Suprapubic skin (tissue), 4 donors: ENCODE data around the gene MAGED1. TPM values are rescaled to one million over a fixed set of nuclear protein-coding genes. Genes with fewer than 3 reads are reported as not detected.

ENCODE experiments used
- DNase-seq, 2 donors: peaks; one replicate each; pipeline ENCODE4 v3.0.0-alpha.2; 2019; ENCODE audit warnings: low spot score in 2 of 2
- H3K27ac ChIP-seq: fragments of 200-600 bp; sonication (generic); one replicate; pipeline ENCODE4 v1.5.1; 2019
- H3K27me3 ChIP-seq: fragments of 200-600 bp; sonication (generic); one replicate; pipeline ENCODE4 v1.5.1; 2019
- H3K36me3 ChIP-seq: fragments of 200-600 bp; sonication (generic); one replicate; pipeline ENCODE4 v1.5.1; 2019
- H3K4me1 ChIP-seq: fragments of 200-600 bp; sonication (generic); one replicate; pipeline ENCODE4 v1.5.1; 2019
- H3K4me3 ChIP-seq: fragments of 200-600 bp; sonication (generic); one replicate; pipeline ENCODE4 v1.5.1; 2019; ENCODE audit warnings: mild to moderate bottlenecking
- H3K9me3 ChIP-seq: fragments of 200-600 bp; sonication (generic); one replicate; pipeline ENCODE4 v1.5.1; 2019
- CTCF ChIP-seq, 2 donors: fragments of 200-600 bp in 1 of 2; fragments of 450-650 bp in 1 of 2; sonication (generic) in 1 of 2; IDR thresholded peaks; one replicate each; pipeline ENCODE4 v1.5.1; 2016 to 2019; ENCODE audit warnings: antibody characterized with exemption in 2 of 2, mild to moderate bottlenecking in 1 of 2, moderate library complexity in 1 of 2
- EP300 ChIP-seq: sonication (generic); formaldehyde crosslinking; IDR thresholded peaks from one replicate; pipeline ENCODE4 v1.6.1; 2017; ENCODE audit warnings: antibody characterized with exemption
- POLR2A ChIP-seq, 2 donors: fragments of 450-650 bp; IDR thresholded peaks; one replicate each; pipeline ENCODE4 v1.6.1; 2017; ENCODE audit warnings: antibody characterized with exemption in 2 of 2, mild to moderate bottlenecking in 2 of 2, moderate library complexity in 2 of 2
- POLR2AphosphoS5 ChIP-seq, 3 donors: sonication (generic); formaldehyde crosslinking; IDR thresholded peaks; one replicate each; pipeline ENCODE4 v1.6.1; 2017; ENCODE audit warnings: antibody characterized with exemption in 3 of 3
- WGBS: methylation state at CpG from one replicate; pipeline ENCODE4 v1.1.5; 2018; 5-methylcytosine and 5-hydroxymethylcytosine counted together
- total RNA-seq, 4 donors: library from RNA; depleted of rRNA; stranded (reverse); fragments of >200 nt; gene quantifications; one replicate each; pipeline ENCODE4 v1.1.0, GENCODE V29; 2016

Gene MAGED1
- total RNA-seq, 4 donors from 2014 or later, result 35.0 to 44.1 (median 39.1) TPM

GRCh38 chrX:51862920-51863319 lies 30.5 kb upstream of the MAGED1 start:
- no peaks in the 10 kb centered on the region for H3K27me3 ChIP-seq
- H3K4me3 ChIP-seq, result no peak overlapping the region
- H3K27ac ChIP-seq, result no peak overlapping the region
- DNase-seq, result no peak
- WGBS, result 93% methylated on average over 1 of the region's 1 CpG
- TF ChIP-seq CTCF (IDR thresholded peaks at IDR 0.05) (no peak), POLR2AphosphoS5 (IDR thresholded peaks at IDR 0.05) (no peak), EP300 (no peak), POLR2A (IDR thresholded peaks at IDR 0.05) (no peak)
- H3K9me3 ChIP-seq, result no peaks in the 10 kb centered on the region
- no peaks in the 10 kb centered on the region for H3K4me1 ChIP-seq
- no peaks in the 10 kb centered on the region for H3K36me3 ChIP-seq

- H3K9me3 ChIP-seq, result no peaks in the 10 kb centered on the region
- whole genome bisulfite sequencing, result 67% methylated on average over 3 of the region's 3 CpGs
- no peak for DNase-seq
- TF ChIP-seq POLR2A (IDR thresholded peaks at IDR 0.05) (no peak), POLR2AphosphoS5 (IDR thresholded peaks at IDR 0.05) (no peak), EP300 (no peak), CTCF (IDR thresholded peaks at IDR 0.05) (no peak)
- H3K4me3 ChIP-seq, result no peak overlapping the region
- H3K4me1 ChIP-seq, result no peaks in the 10 kb centered on the region
- no peaks in the 10 kb centered on the region for H3K27me3 ChIP-seq
- H3K36me3 ChIP-seq, result no peaks in the 10 kb centered on the region
- no peak overlapping the region for H3K27ac ChIP-seq
Measured at GRCh38 chrX:51866210-51866609, 27.2 kb upstream of the MAGED1 start.

GRCh38 chrX:51867626-51868025 lies 25.8 kb upstream of the MAGED1 start:
- WGBS, result 75% methylated on average over 1 of the region's 1 CpG
- H3K27me3 ChIP-seq, result no peaks in the 10 kb centered on the region
- no peaks in the 10 kb centered on the region for H3K36me3 ChIP-seq
- H3K9me3 ChIP-seq, result no peaks in the 10 kb centered on the region
- H3K4me3 ChIP-seq, result no peak overlapping the region
- TF ChIP-seq POLR2AphosphoS5 (IDR thresholded peaks at IDR 0.05), result no peak
- no peak for TF ChIP-seq EP300
- no peak for TF ChIP-seq POLR2A (IDR thresholded peaks at IDR 0.05)
- no peak for TF ChIP-seq CTCF (IDR thresholded peaks at IDR 0.05)
- no peaks in the 10 kb centered on the region for H3K4me1 ChIP-seq
- no peak for DNase-seq
- no peak overlapping the region for H3K27ac ChIP-seq

GRCh38 chrX:51870354-51870753 lies 23.1 kb upstream of the MAGED1 start:
- TF ChIP-seq POLR2A (IDR thresholded peaks at IDR 0.05), result no peak
- no peak for TF ChIP-seq EP300
- TF ChIP-seq CTCF (IDR thresholded peaks at IDR 0.05), result no peak
- TF ChIP-seq POLR2AphosphoS5 (IDR thresholded peaks at IDR 0.05), result no peak
- H3K9me3 ChIP-seq, result no peaks in the 10 kb centered on the region
- H3K4me1 ChIP-seq, result no peaks in the 10 kb centered on the region
- no peaks in the 10 kb centered on the region for H3K36me3 ChIP-seq
- H3K4me3 ChIP-seq, result no peak overlapping the region
- whole genome bisulfite sequencing, result 96% methylated on average over 2 of the region's 2 CpGs
- H3K27ac ChIP-seq, result no peak overlapping the region
- H3K27me3 ChIP-seq, result no peaks in the 10 kb centered on the region
- no peak for DNase-seq

GRCh38 chrX:51874123-51874522 lies 19.3 kb upstream of the MAGED1 start:
- Histone ChIP-seq H3K4me3 (no peak overlapping the region), H3K27me3 (no peaks in the 10 kb centered on the region), H3K9me3 (no peaks in the 10 kb centered on the region), H3K36me3 (no peaks in the 10 kb centered on the region), H3K27ac (no peak overlapping the region), H3K4me1 (no peaks in the 10 kb centered on the region)
- DNase-seq, result no peak
- WGBS, result 91% methylated on average over 1 of the region's 1 CpG
- no peak for TF ChIP-seq POLR2A (IDR thresholded peaks at IDR 0.05)
- TF ChIP-seq CTCF (IDR thresholded peaks at IDR 0.05), result no peak
- TF ChIP-seq EP300, result no peak
- no peak for TF ChIP-seq POLR2AphosphoS5 (IDR thresholded peaks at IDR 0.05)
